Stimulated activated CD4-positive, alpha-beta T cell treated with anti-CD3 and anti-CD28 coated beads, Interleukin-12 subunit alpha, Interleukin-12 subunit beta, amount 100 ng/mL, for 48 hours (primary cell): Measurements from ENCODE around the gene LSS.

Source experiments
- DNase-seq, 3 donors: peaks; one replicate each; pipeline ENCODE4 v3.0.0-alpha.2; 2020; ENCODE audit warnings: low read depth in 2 of 3, low spot score in 1 of 3

The LSS gene

GRCh38 chr21:46228345-46229051, at the start of gene LSS:
Gene LSS, minus strand, starts transcription at chr21:46228774. Its CDS starts 29 bp downstream, at chr21:46228745.
- peak; percentile 87 to 94 (median 91) for DNase-seq

- no peak for DNase-seq
Observed at GRCh38 chr21:46274797-46275390, 46.3 kb upstream of the LSS start.

GRCh38 chr21:46273341-46273740, 44.8 kb upstream of the LSS start:
- no peak for DNase-seq

GRCh38 chr21:46269466-46269865, 40.9 kb upstream of the LSS start:
- DNase-seq = no peak

GRCh38 chr21:46268371-46268770, 39.8 kb upstream of the LSS start:
- DNase-seq = no peak

GRCh38 chr21:46266946-46267345, 38.4 kb upstream of the LSS start:
- no peak for DNase-seq

GRCh38 chr21:46265736-46266525, 37.4 kb upstream of the LSS start:
- DNase-seq = no peak

GRCh38 chr21:46264690-46265144, 36.1 kb upstream of the LSS start:
- no peak for DNase-seq

GRCh38 chr21:46264046-46264689, 35.6 kb upstream of the LSS start:
- DNase-seq = no peak

- DNase-seq = no peak
Observed at GRCh38 chr21:46256501-46256994, 28.0 kb upstream of the LSS start.

GRCh38 chr21:46255758-46256337, 27.3 kb upstream of the LSS start:
- DNase-seq = no peak

- no peak for DNase-seq
Observed at GRCh38 chr21:46255166-46255565, 26.6 kb upstream of the LSS start.

- DNase-seq = no peak
Observed at GRCh38 chr21:46254208-46254975, 25.8 kb upstream of the LSS start.

GRCh38 chr21:46253610-46254124, 25.1 kb upstream of the LSS start:
- DNase-seq = peak; percentile 24 to 27 (median 26)

- DNase-seq = no peak
Observed at GRCh38 chr21:46252840-46253239, 24.3 kb upstream of the LSS start.

- DNase-seq = no peak
Observed at GRCh38 chr21:46250146-46250725, 21.7 kb upstream of the LSS start.

- no peak for DNase-seq
Observed at GRCh38 chr21:46248827-46249226, 20.3 kb upstream of the LSS start.

GRCh38 chr21:46248422-46248782, 19.8 kb upstream of the LSS start:
- DNase-seq = no peak

- no peak for DNase-seq
Observed at GRCh38 chr21:46247699-46248421, 19.3 kb upstream of the LSS start.
